ENCODE results near the gene DAO. TPM values are rescaled to one million over a fixed set of nuclear protein-coding genes. Genes with fewer than 3 reads are reported as not detected.
A peak's percentile ranks its signal among the peaks of the same experiment; 100 is the strongest.

Gene DAO
- total and polyA plus RNA-seq, 12 donors = not detected

DNA sequence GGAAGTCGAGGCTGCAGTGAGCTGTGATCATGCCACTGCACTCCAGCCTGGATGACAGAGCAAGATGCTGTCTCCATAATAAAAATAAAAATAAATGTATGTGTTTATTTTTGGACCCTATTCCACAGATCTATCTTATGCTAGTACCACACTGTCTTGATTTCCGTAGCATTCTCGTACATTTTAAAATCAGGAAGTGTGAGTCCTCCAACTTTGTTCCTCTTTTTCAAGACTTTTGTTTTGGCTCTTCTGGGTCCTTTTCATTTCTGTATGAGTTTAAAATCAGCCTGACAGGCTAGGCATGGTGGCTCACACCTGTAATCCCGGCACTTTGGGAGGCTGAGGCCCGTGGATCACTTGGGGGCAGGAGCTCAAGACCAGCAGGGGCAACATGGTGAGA lies 25.8 kb downstream of the DAO start:
- H3K36me3 ChIP-seq (replicated peaks in 1 of 2) = no peaks in the 10 kb centered on the region
- no peaks in the 10 kb centered on the region for H3K27me3 ChIP-seq
- intact Hi-C loops (cut with DNase I) = no loop called here
- H3K27ac ChIP-seq = peak overlapping the region in 2 of 5 donors; percentile 39 to 65
- H3K9me3 ChIP-seq (replicated peaks in 1 of 3) = no peaks in the 10 kb centered on the region
- no peak overlapping the region for H3K4me3 ChIP-seq
- TF ChIP-seq, protein P1, sequence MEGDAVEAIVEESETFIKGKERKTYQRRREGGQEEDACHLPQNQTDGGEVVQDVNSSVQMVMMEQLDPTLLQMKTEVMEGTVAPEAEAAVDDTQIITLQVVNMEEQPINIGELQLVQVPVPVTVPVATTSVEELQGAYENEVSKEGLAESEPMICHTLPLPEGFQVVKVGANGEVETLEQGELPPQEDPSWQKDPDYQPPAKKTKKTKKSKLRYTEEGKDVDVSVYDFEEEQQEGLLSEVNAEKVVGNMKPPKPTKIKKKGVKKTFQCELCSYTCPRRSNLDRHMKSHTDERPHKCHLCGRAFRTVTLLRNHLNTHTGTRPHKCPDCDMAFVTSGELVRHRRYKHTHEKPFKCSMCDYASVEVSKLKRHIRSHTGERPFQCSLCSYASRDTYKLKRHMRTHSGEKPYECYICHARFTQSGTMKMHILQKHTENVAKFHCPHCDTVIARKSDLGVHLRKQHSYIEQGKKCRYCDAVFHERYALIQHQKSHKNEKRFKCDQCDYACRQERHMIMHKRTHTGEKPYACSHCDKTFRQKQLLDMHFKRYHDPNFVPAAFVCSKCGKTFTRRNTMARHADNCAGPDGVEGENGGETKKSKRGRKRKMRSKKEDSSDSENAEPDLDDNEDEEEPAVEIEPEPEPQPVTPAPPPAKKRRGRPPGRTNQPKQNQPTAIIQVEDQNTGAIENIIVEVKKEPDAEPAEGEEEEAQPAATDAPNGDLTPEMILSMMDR (IDR thresholded peaks at IDR 0.05) = no peak
- TF ChIP-seq POLR2A (IDR thresholded peaks at IDR 0.05) = no peak
- no peaks in the 10 kb centered on the region for H3K4me1 ChIP-seq (replicated peaks in 1 of 2)
- WGBS, 4 donors = 65 to 81% (median 76%) methylated on average over 5 of the region's 5 CpGs
- DNase-seq = no peak

DNA sequence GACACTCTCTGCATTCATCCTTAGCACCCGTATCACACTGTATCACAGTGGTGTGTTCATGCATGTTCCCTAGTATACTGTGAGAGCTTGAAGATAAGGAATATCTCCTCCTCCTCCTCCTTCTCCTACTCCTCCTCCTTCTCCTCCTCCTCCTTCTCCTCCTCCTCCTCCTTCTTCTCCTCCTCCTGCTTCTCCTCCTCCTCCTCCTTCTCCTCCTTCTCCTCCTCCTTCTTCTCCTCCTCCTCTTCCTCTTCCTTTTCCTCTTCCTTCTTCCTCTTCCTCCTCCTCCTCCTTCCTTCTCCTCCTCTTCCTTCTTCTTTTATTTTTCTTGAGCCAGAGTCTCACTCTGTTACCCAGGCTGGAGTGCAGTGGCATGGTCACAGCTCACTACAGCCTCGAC lies 27.1 kb downstream of the DAO start:
- Histone ChIP-seq H3K27ac (peak overlapping the region in 1 of 5 donors; percentile 33), H3K27me3 (no peaks in the 10 kb centered on the region), H3K9me3 (replicated peaks in 1 of 3) (no peaks in the 10 kb centered on the region), H3K4me3 (no peak overlapping the region), H3K36me3 (replicated peaks in 1 of 2) (no peaks in the 10 kb centered on the region), H3K4me1 (replicated peaks in 1 of 2) (no peaks in the 10 kb centered on the region)
- no peak for DNase-seq
- TF ChIP-seq, protein P1 (IDR thresholded peaks at IDR 0.05) = no peak
- TF ChIP-seq POLR2A (IDR thresholded peaks at IDR 0.05) = no peak
- intact Hi-C loops (cut with DNase I) = no loop called here
- 74 to 91% (median 80%) methylated on average over 2 of the region's 2 CpGs for WGBS, 4 donors

DNA sequence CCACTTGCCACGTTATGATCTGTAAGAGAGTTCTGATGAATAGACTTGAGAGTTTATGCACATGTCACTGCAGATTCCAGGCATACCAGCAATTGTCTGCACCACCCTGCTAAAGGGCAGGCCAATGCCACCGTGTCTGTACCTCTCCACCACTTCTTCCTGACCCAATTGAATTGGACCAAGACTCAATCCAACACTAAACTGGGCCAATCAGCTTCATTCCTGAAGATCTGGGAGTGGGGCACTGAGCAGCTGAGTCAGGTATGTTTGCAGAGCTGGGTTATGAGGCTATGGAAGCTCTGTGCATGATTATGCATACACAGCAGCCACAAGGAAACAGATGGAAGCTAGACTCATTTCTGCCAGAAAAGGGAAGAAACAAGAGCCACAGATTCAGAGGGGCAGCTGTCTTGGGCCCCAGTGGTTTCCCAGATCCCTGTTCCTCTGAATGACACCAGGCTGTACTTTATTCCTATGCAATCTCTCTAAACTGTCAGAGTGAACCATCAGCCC lies 28.0 kb downstream of the DAO start:
- WGBS, 4 donors = 38 to 50% (median 44%) methylated on average over 1 to 2 of the region's 2 CpGs
- Histone ChIP-seq H3K36me3 (replicated peaks in 1 of 2) (no peaks in the 10 kb centered on the region), H3K27ac (peak overlapping the region in 1 of 5 donors; percentile 33), H3K27me3 (no peaks in the 10 kb centered on the region), H3K4me1 (replicated peaks in 1 of 2) (no peaks in the 10 kb centered on the region), H3K4me3 (no peak overlapping the region), H3K9me3 (replicated peaks in 1 of 3) (no peaks in the 10 kb centered on the region)
- DNase-seq = peak in 3 of 7 donors; percentile 20 to 51 (median 28)
- intact Hi-C loops (cut with DNase I) = no loop called here
- TF ChIP-seq POLR2A (IDR thresholded peaks at IDR 0.05) = no peak
- TF ChIP-seq, protein P1 (IDR thresholded peaks at IDR 0.05) = no peak

DNA sequence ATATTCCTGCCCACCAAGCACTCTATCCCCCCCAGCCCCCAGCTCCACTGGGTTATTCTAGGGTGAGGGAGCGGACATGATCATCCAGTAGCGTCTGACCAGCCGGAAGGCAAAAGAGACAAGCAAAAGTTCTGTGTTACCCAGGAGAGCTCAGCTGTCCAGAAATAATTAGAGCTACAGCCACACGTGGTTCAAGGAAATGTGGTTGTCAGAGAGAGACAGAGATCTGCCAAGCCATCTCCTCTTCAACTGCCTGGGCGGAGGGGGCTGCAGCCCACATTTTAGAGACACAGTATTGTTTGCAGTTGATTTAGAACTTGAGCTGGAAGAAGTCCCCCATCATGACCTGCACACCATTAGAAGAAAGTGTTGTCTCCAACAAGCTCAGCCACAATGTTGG lies 30.4 kb downstream of the DAO start:
- DNase-seq = no peak
- H3K9me3 ChIP-seq (replicated peaks in 1 of 3) = no peaks in the 10 kb centered on the region
- no peaks in the 10 kb centered on the region for H3K36me3 ChIP-seq (replicated peaks in 1 of 2)
- no peak overlapping the region for H3K27ac ChIP-seq
- 77 to 86% (median 84%) methylated on average over 5 of the region's 5 CpGs for WGBS, 4 donors
- H3K4me3 ChIP-seq = no peak overlapping the region
- H3K27me3 ChIP-seq = no peaks in the 10 kb centered on the region
- intact Hi-C loops (cut with DNase I) = no loop called here
- TF ChIP-seq, protein P1 (IDR thresholded peaks at IDR 0.05) = no peak
- TF ChIP-seq POLR2A (IDR thresholded peaks at IDR 0.05) = no peak
- no peaks in the 10 kb centered on the region for H3K4me1 ChIP-seq (replicated peaks in 1 of 2)
